Measurements from ENCODE around the gene MAT2A.
"Not testable (repeated sequence)": the region's sequence is repeated elsewhere in the genome, so short reads cannot be mapped to it uniquely, and the experiment has no call there.

The MAT2A gene

DNA sequence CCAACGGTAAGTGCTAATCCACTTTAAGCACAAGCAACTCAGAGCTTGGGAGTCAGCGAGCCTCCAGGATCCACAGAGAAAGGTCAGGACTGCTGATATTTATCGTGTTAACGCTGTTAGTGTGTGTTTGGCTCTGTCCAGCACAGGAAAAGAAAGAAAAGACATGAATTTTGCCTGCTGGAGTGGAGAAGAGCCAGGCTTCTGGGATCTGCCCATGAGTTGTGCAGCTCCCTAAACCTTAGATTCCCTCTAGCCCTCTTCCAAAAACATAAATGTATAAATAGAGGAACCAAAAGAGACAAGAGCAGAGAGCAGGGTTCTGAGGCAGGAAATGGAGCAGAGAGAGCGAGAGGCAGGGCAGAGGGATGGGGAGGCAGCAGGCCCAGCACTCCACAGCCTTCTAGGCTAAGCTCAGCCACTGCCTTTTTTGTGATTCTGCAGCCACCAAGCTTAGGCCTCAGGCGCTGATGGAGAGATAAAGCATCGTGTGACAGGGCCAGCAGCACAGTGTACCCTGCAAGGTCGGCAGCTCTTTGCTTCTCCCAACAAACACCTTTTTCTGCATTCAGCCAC, 14.5 kb upstream of the MAT2A start:
- no peak for DNase-seq

- DNase-seq = no peak
These were observed 13.9 kb upstream of the MAT2A start for GRCh38 chr2:85525029-85525428.

DNA sequence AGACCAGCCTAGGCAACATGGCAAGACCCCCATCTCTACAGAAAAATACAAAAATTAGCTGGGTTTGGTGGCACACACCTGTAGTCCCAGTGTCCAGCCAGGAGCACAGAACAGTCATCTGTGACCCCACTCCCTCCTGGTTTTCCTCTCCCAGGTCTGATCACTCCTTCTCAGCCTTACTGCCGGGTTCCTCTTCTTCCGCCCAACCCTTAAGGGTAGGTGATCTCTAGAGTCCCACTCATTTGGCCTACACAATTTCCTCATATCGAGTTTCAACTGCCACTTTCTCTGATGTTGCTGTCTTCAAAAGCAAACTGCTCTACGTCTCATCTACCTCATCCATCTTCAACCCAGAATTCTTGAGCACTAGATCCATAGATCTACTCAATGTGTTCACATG, 13.4 kb upstream of the MAT2A start:
- no peak for DNase-seq

GRCh38 chr2:85527787-85528186, 11.2 kb upstream of the MAT2A start:
- no peak for DNase-seq

- no peak for DNase-seq
These were observed 10.6 kb upstream of the MAT2A start for GRCh38 chr2:85528355-85528754.

DNA sequence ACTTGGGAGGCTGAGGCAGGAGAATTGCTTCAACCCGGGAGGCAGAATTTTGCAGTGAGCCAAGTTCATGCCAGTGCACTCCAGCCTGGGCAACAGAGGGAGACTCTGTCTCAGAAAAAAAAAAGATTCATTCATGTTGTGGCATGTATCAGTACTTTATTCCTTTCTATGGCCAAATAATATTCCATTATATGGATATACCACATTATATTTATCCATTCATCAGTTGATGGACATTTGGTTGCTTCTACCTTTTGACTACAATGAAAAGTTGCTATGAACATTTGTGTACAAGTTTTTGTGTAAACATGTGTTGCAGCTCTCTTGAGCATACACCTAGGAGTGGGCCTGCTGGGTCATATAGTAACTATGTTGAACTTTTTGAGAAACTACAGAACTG, 9.2 kb upstream of the MAT2A start:
- DNase-seq = no peak

GRCh38 chr2:85531589-85531988, 7.4 kb upstream of the MAT2A start:
- no peak for DNase-seq

GRCh38 chr2:85534099-85534498, 4.9 kb upstream of the MAT2A start:
- DNase-seq = no peak

DNA sequence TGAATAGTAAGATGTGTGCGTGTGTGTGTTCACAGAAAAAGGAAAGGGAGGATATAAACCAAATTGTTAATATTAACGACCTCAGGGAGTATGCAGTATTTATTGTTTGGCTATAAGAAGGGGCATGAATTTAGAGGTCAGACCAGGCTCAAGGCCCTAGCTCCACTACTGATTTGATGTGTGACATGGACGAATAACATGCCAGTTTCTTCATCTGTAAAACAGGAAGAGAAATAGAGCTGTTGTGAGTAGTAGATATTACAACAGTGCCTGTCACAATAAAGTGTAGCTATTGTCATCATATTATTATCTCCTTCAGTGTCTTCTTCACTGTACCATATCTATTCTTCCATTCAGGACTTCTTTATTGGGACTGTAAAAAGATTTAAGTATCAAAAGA, 4.1 kb upstream of the MAT2A start:
- DNase-seq = no peak

DNA sequence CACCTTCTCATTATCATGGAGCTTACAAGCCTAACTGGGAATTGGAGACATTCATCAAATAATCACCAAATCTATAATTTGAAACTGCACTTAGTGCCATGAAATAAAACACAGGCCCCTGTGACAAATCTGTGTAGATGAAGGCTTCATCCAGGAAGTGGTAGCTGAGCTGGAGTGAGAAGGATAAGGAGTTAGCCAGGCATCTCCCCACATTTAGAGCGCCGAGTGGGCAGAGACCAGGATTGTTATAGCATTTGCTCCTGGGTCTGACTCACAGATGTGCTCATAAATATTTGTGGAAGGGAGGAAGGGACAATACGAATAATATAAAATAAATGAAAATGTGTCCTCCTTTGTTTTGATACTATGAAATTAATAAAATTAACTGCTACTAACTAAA, 2.5 kb upstream of the MAT2A start:
- no peak for DNase-seq

DNA sequence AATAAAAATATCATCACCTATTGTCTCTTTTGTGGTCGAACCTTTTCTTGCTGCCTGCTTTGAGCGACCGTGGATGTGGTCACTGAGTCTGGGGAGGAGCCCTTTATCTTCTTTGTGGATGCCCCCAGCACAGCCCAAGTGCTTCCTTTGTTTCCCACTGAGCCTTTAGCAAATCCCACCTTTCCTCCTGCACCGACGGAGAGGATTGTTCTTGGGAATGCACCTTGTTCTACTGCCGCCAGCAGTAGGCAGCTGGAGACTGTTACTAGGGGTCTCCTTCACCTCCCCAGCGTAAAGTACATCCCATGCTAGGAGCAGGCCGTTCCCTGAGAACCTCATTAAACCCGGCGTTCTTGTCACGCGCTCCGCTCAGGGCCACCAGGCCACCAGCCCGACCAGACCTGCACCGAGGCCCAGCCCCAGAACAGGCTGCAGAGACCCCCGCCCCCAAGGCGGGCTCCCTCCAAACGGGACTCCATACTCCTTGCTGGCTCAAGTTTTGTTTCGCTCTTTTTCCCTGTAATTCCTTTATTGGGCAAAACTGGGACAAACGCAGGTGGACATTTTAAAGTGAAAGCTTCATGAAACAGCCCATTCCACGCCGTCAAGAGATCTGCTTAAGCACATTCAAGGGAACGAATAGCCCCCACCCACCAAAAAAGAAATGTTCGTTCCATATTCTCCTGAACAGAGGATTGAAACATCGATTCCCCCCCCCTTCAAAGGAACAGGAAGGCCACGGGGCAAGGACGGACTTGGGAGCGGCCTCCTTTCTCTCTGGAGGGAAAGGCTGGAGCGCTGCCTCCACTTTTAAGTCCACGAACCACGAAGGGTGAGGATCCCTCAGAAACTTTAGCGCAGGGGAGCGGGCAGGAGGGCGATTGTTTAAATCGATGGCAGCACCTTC, 1.1 kb upstream of the MAT2A start:
- no peak for DNase-seq

DNA sequence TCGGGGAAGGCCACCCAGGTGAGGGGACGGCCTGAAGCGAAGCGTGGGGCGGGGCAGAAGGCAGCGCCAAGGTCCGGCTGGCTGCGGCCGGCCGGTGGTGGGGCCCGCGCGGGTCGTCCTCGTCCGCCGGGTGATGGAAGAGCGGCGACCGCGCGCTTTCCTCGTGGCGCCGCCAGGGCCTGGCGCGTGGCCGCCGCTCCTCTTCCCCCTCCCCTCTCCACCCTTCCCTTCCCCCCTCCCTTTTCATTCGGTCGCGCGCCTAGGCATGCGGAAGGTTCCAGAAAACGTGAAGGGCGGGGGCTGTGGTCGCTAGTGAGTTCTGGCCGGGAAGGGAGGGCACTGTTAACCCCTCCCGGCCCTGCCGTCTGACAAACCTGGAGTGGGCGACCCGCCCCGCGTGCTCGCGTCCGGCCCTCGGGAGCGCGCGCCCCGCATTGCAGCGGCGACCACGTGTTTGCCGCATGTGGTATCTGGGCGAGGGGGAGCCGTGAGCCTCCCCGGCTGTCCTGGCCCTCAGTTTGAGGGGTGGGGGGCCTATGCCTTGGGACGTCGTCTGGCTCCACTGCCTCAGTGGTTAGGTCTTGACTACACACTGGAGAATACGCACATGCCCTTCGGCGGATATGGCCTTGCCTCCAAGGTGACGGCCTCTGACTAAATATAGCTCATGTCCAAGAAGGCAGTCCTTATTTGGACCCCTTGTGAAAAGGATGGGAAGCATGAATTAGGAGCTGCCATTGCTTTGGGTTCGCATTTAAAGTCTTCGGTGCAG, 579 bp downstream of the MAT2A start:
- peak; percentile 42 for DNase-seq

DNA sequence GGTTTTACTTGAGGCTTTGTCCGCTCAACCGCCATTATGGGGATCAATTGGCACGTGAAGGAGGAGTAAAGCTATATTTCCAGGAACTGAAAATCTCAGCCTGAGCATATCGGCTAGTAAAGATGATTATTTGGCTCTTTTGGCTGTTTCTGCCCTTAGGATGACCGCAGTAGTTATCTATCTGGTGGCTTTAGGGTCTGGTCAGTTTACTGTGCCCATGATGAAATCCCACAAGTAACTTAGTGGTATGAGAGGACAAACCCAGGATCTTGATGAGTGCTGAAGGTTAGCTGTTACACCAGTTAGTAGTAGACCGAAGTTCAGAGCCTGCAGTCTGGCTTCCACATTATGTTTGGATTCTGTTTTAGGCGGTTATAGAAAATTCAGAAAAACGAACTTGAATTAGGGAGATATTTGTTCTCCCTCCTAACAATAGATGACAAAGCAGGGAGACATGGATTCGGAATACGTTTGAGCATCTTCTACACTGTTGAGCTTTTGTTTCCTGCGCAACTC, 1.2 kb downstream of the MAT2A start:
- DNase-seq = no peak

- DNase-seq = no peak
These were observed 2.3 kb downstream of the MAT2A start for GRCh38 chr2:85541262-85541661.

GRCh38 chr2:85541753-85542457, 2.9 kb downstream of the MAT2A start:
- no peak for DNase-seq

DNA sequence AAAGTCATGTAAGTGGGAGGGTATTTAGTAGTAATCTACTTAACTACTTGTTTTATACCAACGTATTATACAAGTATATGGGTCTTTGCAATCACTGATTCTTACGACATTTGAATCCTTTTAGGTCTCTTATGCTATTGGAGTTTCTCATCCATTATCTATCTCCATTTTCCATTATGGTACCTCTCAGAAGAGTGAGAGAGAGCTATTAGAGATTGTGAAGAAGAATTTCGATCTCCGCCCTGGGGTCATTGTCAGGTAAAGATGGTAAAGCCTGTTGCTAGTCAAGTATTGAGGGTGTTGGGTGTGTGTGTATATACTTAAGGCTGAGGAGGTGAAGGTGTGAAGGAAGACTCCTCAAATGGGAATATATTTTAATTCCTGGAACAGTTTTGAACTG, 3.8 kb downstream of the MAT2A start:
- no peak for DNase-seq

DNA sequence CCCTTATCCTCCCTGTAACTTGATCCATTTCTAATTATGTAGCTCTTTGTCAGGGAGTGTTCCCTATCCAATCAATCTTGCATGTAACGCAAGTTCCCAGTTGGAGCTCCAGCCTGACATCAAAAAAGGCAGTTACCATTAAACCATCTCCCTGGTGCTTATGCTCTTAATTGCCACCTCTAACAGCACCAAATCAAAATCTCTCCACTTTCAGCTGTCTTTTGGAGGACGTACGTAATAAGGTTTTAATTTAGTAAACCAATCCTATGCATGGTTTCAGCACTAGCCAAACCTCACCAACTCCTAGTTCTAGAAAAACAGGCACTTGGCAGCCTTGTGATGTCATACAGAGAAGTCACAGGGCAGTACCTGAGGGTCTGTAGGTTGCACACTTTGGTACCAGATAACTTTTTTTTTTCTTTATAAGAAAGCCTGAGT, 5.3 kb downstream of the MAT2A start:
- DNase-seq = not testable (repeated sequence)

GRCh38 chr2:85544915-85545779, 6.2 kb downstream of the MAT2A start:
- DNase-seq = not testable (repeated sequence)

- no peak for DNase-seq
These were observed 6.8 kb downstream of the MAT2A start for GRCh38 chr2:85545780-85546240.

DNA sequence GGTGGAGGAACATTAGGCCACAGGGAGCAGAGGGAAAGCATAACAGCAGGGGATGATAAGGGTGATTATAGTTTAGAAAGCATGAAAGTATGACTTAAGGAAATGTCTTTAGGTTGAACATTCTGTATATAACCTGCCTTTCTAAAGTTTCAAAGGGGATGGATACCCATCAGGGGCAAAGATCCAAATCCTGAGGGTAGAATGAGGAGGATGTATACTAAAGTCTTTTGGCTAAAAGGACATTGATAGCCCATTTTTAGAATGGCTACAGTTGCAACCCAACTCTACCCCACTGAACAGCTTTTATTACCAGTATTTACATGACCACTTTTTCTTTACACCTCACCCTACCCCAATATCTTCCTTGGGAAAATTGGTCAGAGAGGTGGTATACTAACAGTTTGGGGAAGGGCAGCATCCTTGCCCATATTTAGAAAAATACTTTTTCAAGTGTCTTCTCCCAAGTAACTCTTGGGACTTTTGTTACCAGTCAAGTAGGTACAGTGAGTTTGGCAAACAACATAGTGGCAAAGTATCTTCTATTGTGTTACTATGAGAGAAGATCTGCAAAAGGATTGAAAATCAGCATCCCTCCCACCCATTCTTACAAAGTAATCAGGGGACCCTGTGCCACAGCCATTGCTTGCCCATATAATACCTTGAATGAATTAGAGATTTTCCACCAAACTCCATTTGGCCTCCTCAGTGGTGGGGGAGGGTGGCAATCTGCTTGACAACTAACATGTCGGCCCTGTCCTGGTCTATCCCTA, 8.3 kb downstream of the MAT2A start:
- DNase-seq = no peak
